A549 (cell line): ENCODE measurements around the gene MARCHF10.

Source experiments
- EP300 ChIP-seq, 2 experiments: fragments of >200 bp; sonication (Bioruptor Twin); formaldehyde crosslinking; IDR thresholded peaks; 2 replicates in 1 of 2; 3 replicates in 1 of 2; pipeline ENCODE4 v1.6.1; 2016 to 2017
- JUNB ChIP-seq: fragments of >200 bp; sonication (Bioruptor Twin); formaldehyde crosslinking; IDR thresholded peaks from 2 replicates; pipeline ENCODE4 v1.6.1; 2016
- MAZ ChIP-seq: fragments of 150-350 bp; IDR thresholded peaks from 2 replicates; pipeline ENCODE4 v1.6.1; 2014; ENCODE audit warnings: antibody characterized with exemption, low read depth, low read length, borderline replicate concordance
- POLR2A ChIP-seq: IDR thresholded peaks from 2 replicates; pipeline ENCODE4 v1.6.1; 2012; ENCODE audit warnings: mild to moderate bottlenecking, low read length
- TF ChIP-seq, protein P1 (sequence below): fragments of >200 bp; sonication (Bioruptor Twin); formaldehyde crosslinking; IDR thresholded peaks from 3 replicates; pipeline ENCODE4 v1.5.1; 2016
- TF ChIP-seq, protein P2 (sequence below): fragments of 200-600 bp; sonication (generic); IDR thresholded peaks from 2 replicates; pipeline ENCODE4 v1.6.1; 2016; ENCODE audit warnings: antibody characterized with exemption, mild to moderate bottlenecking, moderate library complexity
- TF ChIP-seq, protein P3 (sequence below): IDR thresholded peaks from 2 replicates; pipeline ENCODE4 v1.6.1; 2012
- TF ChIP-seq, protein P4 (sequence below): fragments of 450-650 bp; IDR thresholded peaks from 2 replicates; pipeline ENCODE4 v1.6.1; 2014; ENCODE audit warnings: antibody characterized with exemption

DNA sequence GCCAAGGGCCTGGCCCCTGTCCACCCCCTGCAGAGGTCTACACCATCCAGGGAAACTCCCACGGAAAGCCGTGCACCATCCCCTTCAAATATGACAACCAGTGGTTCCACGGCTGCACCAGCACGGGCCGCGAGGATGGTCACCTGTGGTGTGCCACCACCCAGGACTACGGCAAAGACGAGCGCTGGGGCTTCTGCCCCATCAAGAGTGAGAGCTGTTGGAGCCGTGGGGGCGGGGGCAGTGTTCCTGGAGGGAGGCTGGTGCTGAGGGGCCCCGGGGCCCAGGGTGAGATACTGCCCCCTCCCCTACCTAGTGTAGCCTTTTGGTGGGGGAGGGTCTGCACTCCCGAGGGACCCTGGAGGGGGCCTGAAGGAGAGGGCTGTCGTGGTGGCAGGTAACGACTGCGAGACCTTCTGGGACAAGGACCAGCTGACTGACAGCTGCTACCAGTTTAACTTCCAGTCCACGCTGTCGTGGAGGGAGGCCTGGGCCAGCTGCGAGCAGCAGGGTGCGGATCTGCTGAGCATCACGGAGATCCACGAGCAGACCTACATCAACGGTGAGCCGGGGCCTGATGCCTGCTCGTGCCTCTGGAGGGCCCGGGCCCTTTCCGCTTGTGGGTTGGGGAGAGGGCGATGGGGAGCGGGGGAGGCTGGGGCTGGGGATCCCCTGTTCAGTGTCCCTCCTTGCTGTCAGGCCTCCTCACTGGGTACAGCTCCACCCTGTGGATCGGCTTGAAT is 141.9 kb downstream of the MARCHF10 start:
- TF ChIP-seq POLR2A (no peak), MAZ (no peak), JUNB (no peak), EP300 (IDR thresholded peaks at IDR 0.05) (no peak)
- TF ChIP-seq, protein P1, sequence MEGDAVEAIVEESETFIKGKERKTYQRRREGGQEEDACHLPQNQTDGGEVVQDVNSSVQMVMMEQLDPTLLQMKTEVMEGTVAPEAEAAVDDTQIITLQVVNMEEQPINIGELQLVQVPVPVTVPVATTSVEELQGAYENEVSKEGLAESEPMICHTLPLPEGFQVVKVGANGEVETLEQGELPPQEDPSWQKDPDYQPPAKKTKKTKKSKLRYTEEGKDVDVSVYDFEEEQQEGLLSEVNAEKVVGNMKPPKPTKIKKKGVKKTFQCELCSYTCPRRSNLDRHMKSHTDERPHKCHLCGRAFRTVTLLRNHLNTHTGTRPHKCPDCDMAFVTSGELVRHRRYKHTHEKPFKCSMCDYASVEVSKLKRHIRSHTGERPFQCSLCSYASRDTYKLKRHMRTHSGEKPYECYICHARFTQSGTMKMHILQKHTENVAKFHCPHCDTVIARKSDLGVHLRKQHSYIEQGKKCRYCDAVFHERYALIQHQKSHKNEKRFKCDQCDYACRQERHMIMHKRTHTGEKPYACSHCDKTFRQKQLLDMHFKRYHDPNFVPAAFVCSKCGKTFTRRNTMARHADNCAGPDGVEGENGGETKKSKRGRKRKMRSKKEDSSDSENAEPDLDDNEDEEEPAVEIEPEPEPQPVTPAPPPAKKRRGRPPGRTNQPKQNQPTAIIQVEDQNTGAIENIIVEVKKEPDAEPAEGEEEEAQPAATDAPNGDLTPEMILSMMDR = no peak
- TF ChIP-seq, protein P2, sequence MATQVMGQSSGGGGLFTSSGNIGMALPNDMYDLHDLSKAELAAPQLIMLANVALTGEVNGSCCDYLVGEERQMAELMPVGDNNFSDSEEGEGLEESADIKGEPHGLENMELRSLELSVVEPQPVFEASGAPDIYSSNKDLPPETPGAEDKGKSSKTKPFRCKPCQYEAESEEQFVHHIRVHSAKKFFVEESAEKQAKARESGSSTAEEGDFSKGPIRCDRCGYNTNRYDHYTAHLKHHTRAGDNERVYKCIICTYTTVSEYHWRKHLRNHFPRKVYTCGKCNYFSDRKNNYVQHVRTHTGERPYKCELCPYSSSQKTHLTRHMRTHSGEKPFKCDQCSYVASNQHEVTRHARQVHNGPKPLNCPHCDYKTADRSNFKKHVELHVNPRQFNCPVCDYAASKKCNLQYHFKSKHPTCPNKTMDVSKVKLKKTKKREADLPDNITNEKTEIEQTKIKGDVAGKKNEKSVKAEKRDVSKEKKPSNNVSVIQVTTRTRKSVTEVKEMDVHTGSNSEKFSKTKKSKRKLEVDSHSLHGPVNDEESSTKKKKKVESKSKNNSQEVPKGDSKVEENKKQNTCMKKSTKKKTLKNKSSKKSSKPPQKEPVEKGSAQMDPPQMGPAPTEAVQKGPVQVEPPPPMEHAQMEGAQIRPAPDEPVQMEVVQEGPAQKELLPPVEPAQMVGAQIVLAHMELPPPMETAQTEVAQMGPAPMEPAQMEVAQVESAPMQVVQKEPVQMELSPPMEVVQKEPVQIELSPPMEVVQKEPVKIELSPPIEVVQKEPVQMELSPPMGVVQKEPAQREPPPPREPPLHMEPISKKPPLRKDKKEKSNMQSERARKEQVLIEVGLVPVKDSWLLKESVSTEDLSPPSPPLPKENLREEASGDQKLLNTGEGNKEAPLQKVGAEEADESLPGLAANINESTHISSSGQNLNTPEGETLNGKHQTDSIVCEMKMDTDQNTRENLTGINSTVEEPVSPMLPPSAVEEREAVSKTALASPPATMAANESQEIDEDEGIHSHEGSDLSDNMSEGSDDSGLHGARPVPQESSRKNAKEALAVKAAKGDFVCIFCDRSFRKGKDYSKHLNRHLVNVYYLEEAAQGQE = no peak
- TF ChIP-seq, protein P3, sequence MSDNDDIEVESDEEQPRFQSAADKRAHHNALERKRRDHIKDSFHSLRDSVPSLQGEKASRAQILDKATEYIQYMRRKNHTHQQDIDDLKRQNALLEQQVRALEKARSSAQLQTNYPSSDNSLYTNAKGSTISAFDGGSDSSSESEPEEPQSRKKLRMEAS = no peak
- TF ChIP-seq, protein P4, sequence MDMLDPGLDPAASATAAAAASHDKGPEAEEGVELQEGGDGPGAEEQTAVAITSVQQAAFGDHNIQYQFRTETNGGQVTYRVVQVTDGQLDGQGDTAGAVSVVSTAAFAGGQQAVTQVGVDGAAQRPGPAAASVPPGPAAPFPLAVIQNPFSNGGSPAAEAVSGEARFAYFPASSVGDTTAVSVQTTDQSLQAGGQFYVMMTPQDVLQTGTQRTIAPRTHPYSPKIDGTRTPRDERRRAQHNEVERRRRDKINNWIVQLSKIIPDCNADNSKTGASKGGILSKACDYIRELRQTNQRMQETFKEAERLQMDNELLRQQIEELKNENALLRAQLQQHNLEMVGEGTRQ = no peak
